GM10847 (cell line): ENCODE results near the gene RAI14.

Experiments used
- POLR2A ChIP-seq: IDR thresholded peaks from 2 replicates; pipeline ENCODE4 v1.6.1; 2011; ENCODE audit not compliant: insufficient read length; ENCODE audit errors: extremely low read depth

The RAI14 gene

DNA sequence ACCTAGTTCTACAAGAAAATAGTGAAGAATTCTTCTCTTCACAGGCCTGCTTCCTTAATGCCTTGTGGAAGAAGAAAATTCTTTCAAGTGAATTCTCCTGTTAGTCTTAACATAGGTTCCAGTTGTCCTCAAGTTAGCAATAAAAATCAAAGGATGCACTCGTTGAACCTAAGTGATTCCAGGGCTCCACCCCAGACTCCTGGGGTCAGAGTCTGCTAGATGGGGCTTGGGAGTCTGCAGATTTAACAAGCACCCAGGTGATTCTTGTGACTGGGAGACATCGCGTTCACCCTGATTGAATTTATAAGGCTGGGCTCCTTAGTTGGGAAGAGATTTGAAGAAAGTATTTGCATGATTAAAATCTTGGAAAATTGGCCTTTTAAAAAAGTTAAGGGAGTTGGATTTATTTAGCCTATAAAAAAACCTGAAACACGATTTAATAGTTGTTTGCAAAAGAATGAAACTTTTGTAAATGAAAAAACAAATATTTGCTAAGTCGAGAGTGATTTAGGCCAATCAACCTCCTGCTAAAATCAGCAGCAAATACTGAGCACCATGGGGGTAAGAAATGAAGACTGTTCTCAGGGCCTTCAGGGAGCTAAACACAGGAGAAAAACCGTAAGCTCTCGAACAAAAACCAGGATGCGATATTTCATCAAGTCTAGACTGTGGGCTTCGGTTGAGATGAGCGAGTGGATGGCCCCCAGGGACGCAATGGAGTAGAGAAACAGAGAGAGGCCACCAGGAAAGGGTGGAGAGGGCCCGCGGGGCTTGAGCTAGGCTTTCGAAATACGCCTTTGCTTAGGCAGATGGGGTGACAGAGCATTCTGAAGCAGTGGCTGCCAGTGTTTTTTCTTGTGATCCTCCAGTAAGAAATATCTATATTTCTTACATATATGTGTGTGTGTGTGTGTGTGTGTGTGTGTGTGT, 95.9 kb downstream of the RAI14 start:
- no peak for TF ChIP-seq POLR2A

DNA sequence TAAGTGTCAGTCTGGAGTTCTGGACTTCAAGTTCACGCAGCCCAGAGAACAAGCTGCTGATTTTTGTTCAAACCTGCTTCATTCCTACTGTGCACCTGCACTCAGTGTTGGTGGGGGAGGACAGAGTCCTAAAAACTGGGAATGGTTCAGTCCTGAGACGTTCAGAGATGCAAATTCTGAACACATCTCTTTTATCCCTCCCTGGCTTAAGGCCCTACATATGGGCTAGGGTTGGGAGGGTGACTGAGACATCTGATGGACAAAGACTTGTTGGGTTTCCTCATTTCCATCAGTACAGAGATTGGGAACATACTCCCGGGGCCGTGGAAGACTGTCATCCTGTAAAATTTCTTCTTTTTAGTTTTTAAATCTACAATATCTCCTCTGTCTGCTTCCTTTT, 99.8 kb downstream of the RAI14 start:
- TF ChIP-seq POLR2A, result no peak

DNA sequence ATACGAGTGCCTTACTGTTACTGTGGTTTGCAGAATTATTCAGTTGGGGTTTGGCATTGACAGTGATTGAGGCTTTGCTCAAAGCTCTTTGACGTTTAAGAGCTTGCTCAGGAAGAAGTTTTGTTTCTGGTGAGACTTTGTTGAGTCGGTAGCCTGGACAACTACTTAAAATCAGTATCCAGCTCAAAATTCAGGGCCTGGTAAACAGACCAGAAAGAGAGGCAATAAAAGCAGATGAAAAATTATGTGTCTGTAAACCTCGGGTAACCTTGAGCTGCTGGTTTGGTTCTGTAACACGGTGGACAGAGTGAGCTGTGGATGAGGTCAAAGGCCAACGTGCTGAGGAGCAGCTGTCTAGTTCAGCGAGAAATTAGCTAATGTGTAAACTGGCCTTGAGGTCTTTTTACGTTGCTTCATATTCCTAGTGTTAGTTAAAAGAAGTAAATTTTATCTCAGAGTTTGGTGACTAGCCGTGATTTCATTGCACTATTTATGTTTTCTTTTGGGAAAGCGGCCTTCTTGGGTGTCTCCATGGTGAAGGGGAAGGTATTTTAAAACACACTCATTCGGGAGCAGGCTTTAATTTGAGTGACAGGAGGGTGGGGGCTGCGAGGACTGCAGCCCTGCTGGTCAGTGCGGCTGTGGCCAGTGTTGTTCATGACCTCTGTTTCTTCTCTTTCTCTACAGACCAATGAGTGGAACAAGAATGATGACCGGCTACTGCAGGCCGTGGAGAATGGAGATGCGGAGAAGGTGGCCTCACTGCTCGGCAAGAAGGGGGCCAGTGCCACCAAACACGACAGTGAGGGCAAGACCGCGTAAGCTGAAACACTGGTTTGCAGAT, 100.9 kb downstream of the RAI14 start:
- no peak for TF ChIP-seq POLR2A

- no peak for TF ChIP-seq POLR2A
These were observed 102.4 kb downstream of the RAI14 start for GRCh38 chr5:34758514-34758913.

DNA sequence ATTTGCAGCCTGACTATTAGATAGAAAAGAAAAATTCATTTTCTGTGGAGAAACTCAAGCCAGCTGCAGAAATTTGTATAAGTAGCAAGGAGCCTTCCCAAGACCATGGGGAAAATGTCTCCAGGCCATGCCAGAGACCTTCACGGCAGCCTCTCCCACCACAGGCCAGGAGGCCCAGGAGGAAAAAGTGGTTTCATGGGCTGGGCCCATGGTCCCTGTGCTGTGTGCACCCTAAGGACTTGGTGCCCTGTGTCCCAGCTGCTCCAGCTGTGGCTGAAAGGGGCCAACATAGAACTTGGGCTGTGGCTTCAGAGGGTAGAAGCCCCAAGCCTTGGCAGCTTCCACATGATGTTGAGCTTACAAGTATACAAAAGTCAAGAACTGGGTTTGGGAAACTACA, 109.5 kb downstream of the RAI14 start:
- no peak for TF ChIP-seq POLR2A

GRCh38 chr5:34767180-34767579, 111.1 kb downstream of the RAI14 start:
- no peak for TF ChIP-seq POLR2A

DNA sequence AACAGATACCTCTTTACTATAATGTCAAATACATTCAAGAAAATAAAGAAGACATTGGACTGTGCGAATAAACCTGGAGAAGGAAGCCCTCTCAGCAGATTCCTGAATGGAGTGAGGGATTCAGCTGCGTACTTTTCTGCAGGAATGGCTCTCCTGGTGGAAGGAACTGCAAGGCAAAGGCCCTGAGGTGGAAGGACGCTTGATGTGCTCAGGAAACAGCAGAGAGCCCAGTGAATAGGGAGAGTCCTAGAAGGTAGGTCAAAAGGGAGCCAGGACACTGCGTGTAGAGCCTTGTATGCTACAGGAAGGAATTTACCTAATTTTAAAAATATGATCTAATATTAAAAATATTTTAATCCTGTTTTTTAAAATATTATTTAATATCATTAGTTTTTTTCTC, 114.4 kb downstream of the RAI14 start:
- no peak for TF ChIP-seq POLR2A

DNA sequence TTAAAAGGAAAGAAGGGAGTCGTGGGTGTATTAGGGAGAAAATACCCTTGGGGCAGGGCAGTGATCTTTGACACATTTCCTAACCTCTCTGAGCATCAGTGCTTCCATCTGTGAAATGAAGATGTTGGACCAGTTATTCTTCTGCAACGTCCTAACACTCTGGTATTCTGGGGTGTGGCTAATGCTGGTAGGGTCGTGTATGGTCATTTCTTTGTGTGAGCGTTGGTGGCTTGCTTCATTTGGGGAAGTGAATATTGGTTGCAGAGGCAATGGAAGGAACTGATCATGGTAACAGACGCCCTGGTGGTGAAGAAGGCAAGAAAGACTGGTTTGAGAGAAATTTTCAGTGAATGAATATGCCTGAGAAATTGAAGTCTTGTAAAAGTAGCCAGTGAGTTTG, 114.9 kb downstream of the RAI14 start:
- TF ChIP-seq POLR2A, result no peak

DNA sequence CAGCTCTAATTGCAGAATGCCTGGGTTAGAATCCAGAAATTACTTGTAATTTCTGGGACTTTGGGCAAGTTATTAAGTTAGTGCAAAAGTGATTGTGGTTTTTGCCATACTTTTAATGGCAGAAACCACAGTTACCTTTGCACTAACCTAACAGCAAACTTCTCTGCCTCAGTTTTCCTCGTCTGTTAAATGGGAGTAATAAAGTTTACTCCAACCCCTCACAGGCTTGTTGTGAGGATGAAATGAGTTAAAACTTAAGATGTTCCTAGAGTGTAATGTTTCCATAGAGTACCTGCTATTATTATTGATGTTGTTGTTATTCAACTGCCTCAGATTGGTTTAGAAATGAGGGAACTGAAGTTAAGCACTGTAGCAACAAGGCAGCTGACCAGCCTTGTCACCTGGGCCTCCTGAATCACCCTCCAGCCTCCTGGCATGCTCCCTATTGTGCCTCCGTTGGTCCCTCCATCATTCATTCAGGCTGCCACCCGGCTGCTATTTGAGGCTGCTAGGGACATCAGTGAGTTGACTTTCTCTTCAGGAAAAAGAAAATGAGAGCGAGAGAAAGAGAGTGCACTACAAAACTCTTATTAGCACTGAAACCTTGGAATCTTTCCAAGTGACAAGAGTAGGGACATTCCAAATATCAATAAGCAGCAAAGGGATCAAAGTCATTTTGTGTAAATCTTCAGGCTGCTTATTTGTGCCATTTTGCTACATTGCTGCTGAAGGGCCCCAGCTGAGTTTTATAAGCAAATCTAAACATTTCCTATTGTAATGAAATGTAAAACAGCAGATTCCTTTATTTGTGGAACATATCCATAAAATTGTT, 116.4 kb downstream of the RAI14 start:
- TF ChIP-seq POLR2A, result no peak

DNA sequence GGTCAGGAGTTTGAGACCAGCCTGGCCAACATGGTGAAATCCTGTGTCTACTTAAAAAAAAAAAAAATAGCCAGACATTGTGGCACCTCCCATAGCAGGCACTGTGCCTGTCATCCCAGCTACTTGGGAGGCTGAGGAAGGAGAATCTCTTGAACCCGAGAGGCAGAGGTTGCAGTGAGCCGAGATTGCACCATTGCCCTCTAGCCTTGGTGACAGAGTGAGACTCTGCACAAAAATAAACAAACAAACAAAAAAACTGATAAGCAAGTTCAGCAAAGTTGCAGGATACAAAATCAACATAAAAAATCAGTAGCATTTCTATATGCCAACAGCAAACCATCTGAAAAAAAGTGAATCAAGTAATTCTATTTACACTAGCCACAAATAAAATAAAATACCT, 118.0 kb downstream of the RAI14 start:
- no peak for TF ChIP-seq POLR2A

- TF ChIP-seq POLR2A, result no peak
These were observed 119.8 kb downstream of the RAI14 start for GRCh38 chr5:34775886-34776285.

GRCh38 chr5:34778091-34778850, 122.1 kb downstream of the RAI14 start:
- no peak for TF ChIP-seq POLR2A

GRCh38 chr5:34787035-34787434, 130.9 kb downstream of the RAI14 start:
- TF ChIP-seq POLR2A, result no peak

DNA sequence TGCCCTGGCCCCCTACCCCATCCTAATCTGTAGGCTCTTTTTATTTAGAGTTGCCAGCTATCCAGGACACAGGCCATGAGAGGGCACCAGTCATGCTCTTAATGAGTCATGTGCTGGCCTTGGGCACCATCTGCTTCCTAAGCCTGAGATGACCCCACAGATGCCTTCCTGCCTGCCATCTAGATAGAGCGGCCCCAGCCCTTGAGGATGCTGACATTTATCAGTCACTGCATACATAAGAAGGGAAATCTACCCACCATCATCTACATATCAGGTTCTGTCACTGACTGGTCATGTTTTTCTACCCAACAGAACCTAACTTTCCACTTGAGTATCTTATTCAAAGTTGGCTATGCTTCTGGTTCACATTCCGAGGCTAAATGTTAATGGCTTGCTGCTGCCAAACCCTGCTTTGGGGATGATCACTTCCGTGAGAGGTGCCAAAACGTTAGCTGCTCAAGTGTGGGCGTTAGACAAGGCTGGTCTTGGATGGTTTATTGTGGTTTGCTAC, 132.9 kb downstream of the RAI14 start:
- no peak for TF ChIP-seq POLR2A
